Panc1 (cell line): ENCODE data around the gene HERC4. TPM values are rescaled to one million over a fixed set of nuclear protein-coding genes. Genes with fewer than 3 reads are reported as not detected.

Experiments
- ATAC-seq: fragments of 200-7000 bp; cut with Tn5 transposase; 2 replicates; pipeline ENCODE4 v1.9.1; 2020; ENCODE audit warnings: mild to moderate bottlenecking, moderate library complexity
- BruUV-seq: library from RNA; stranded (reverse); fragments of 400-500 nt; replicated peaks from 2 replicates; lab custom pipeline; 2021; lab: Mats Ljungman, UMichigan
- CTCF ChIA-PET: fragments of 300-600 bp; sonication (Branson Sonifier 250); formaldehyde crosslinking; loops from one replicate; lab custom pipeline; 2022; ENCODE audit warnings: antibody characterized with exemption; lab: Charles Lee
- POLR2A ChIA-PET: fragments of 300-600 bp; sonication (Branson Sonifier 250); formaldehyde crosslinking; loops from one replicate; lab custom pipeline; 2022; ENCODE audit warnings: antibody characterized with exemption; lab: Charles Lee
- DNase-seq: peaks from one replicate; pipeline ENCODE4 v3.0.0-alpha.2; 2010; ENCODE audit warnings: low read depth, low spot score
- H3K27ac ChIP-seq: 2 replicates; pipeline ENCODE4 v1.5.1; 2011; ENCODE audit warnings: mild to moderate bottlenecking, low read length, inconsistent platforms
- H3K27me3 ChIP-seq: fragments of 200-500 bp; sonication (Bioruptor generic); 2 replicates; pipeline ENCODE4 v1.6.0; 2014; ENCODE audit warnings: low read length, inconsistent platforms; ENCODE audit not compliant: control insufficient read depth, insufficient read depth
- H3K36me3 ChIP-seq: fragments of 200-500 bp; sonication (Bioruptor generic); 2 replicates; pipeline ENCODE4 v1.5.1; 2014; ENCODE audit warnings: inconsistent platforms, mild to moderate bottlenecking, low read length, moderate library complexity; ENCODE audit not compliant: control insufficient read depth, insufficient read depth
- H3K4me1 ChIP-seq: 2 replicates; pipeline ENCODE4 v1.5.1; 2011; ENCODE audit warnings: inconsistent platforms, mild to moderate bottlenecking, low read length, moderate library complexity; ENCODE audit not compliant: control insufficient read depth, insufficient read depth
- H3K4me3 ChIP-seq, 2 experiments: 2 replicates each; pipeline ENCODE4 v1.5.1; 2011 to 2012; ENCODE audit warnings: low read depth in 2 of 2, low read length in 2 of 2, mild to moderate bottlenecking in 2 of 2, inconsistent platforms in 1 of 2, moderate library complexity in 1 of 2
- H3K9me3 ChIP-seq: fragments of 200-500 bp; sonication (Bioruptor generic); 2 replicates; pipeline ENCODE4 v1.5.1; 2014; ENCODE audit warnings: low read depth, mild to moderate bottlenecking, inconsistent platforms, low read length, moderate library complexity; ENCODE audit not compliant: control insufficient read depth, insufficient read depth
- CTCF ChIP-seq: fragments of 450-650 bp; IDR thresholded peaks from 2 replicates; pipeline ENCODE4 v1.5.1; 2017; ENCODE audit warnings: mild to moderate bottlenecking
- POLR2AphosphoS5 ChIP-seq: IDR thresholded peaks from 2 replicates; pipeline ENCODE4 v1.6.1; 2012; ENCODE audit warnings: mild to moderate bottlenecking, low read depth, low read length, moderate library complexity
- REST ChIP-seq, 2 experiments: IDR thresholded peaks; 2 replicates each; pipeline ENCODE4 v1.6.1; 2011 to 2012; ENCODE audit warnings: low read depth in 2 of 2, control low read depth in 1 of 2, low read length in 1 of 2, mild to moderate bottlenecking in 1 of 2, moderate library complexity in 1 of 2; ENCODE audit not compliant: insufficient read depth in 1 of 2
- SIN3A ChIP-seq: IDR thresholded peaks from 2 replicates; pipeline ENCODE4 v1.6.1; 2012; ENCODE audit warnings: low read depth, mild to moderate bottlenecking, low read length, moderate library complexity, borderline replicate concordance; ENCODE audit not compliant: insufficient read depth
- TCF7L2 ChIP-seq: IDR thresholded peaks from 2 replicates; pipeline ENCODE4 v1.6.1; 2011; ENCODE audit warnings: mild to moderate bottlenecking, low read depth, low read length, inconsistent platforms
- in situ Hi-C: cut with HindIII; loops from 2 replicates; pipeline ENCODE4 v1.10.0; 2016; ENCODE audit warnings: low sequenced_read_pairs, low pct_unique_long_range_greater_than_20kb
- intact Hi-C: fragments of 100-400 bp; cut with micrococcal nuclease; formaldehyde crosslinking; loops from one replicate; pipeline ENCODE4 v1.10.0; 2022; ENCODE audit not compliant: unreplicated experiment
- total RNA-seq: library from RNA; stranded (reverse); gene quantifications from one replicate; pipeline ENCODE4 v1.2.1, GENCODE V29; 2021; ENCODE audit not compliant: unreplicated experiment

The HERC4 gene
- total RNA-seq, 1 experiment from 2014 or later = 119 TPM

GRCh38 chr10:67976292-67977245, 98.5 kb downstream of the HERC4 start:
- Histone ChIP-seq H3K9me3 (no peaks in the 10 kb centered on the region), H3K27ac (no peak overlapping the region), H3K36me3 (peaks cover 26% of the 10 kb centered on the region), H3K4me3 (no peak overlapping the region), H3K4me1 (no peaks in the 10 kb centered on the region; the same call in 1 of the 2 replicates), H3K27me3 (no peaks in the 10 kb centered on the region)
- DNase-seq (no peak), ATAC-seq (peak; percentile 48; the same call in 1 of the 2 replicates)
- TF ChIP-seq CTCF (no peak), POLR2AphosphoS5 (no peak), REST (IDR thresholded peaks at IDR 0.05; ENCODE audit: insufficient read depth in 1 of 2, low read depth in 2 of 2, low read length in 1 of 2) (no peak), SIN3A (no peak), TCF7L2 (no peak)
- BruUV-seq = no TSS peak
- in situ Hi-C loops (no loop called here), intact Hi-C loops (no loop called here)
- ChIA-PET CTCF (no interaction called here), POLR2A (interaction anchor here (0.6 kb wide), 1 partner anchor 395 kb away, joined by 7 read pairs; no protein-coding TSS in a partner anchor)

- Histone ChIP-seq H3K4me3 (no peak overlapping the region), H3K36me3 (peaks cover 31% of the 10 kb centered on the region), H3K4me1 (no peaks in the 10 kb centered on the region; the same call in 1 of the 2 replicates), H3K27me3 (no peaks in the 10 kb centered on the region), H3K9me3 (no peaks in the 10 kb centered on the region), H3K27ac (no peak overlapping the region)
- no peak for DNase-seq
- intact Hi-C loops (no loop called here), in situ Hi-C loops (no loop called here)
- no peak for TF ChIP-seq POLR2AphosphoS5
- TF ChIP-seq SIN3A = no peak
- no peak for TF ChIP-seq REST (IDR thresholded peaks at IDR 0.05; ENCODE audit: insufficient read depth in 1 of 2, low read depth in 2 of 2, low read length in 1 of 2)
- TF ChIP-seq TCF7L2 = no peak
- TF ChIP-seq CTCF = no peak
- BruUV-seq = no TSS peak
- POLR2A ChIA-PET = no interaction called here
- CTCF ChIA-PET = no interaction called here
- no peak for ATAC-seq
Measured at GRCh38 chr10:67975871-67976270, 99.2 kb downstream of the HERC4 start.
